Fibroblast of lung (primary cell): ENCODE results near the gene ABCA7. TPM values are rescaled to one million over a fixed set of nuclear protein-coding genes. Genes with fewer than 3 reads are reported as not detected.
A peak's percentile ranks its signal among the peaks of the same experiment; 100 is the strongest.

ENCODE experiments used
- DNase-seq, 2 donors: peaks; one replicate each; pipeline versions ENCODE4 v3.0.0 to v3.0.0-alpha.2; 2010; ENCODE audit warnings: low read depth in 2 of 2
- H2AFZ ChIP-seq: 2 replicates; pipeline ENCODE4 v1.5.1; 2012; ENCODE audit warnings: low read length, control low read depth, inconsistent platforms
- H3K27ac ChIP-seq: 2 replicates; pipeline ENCODE4 v1.5.1; 2011; ENCODE audit warnings: low read length, control low read depth; ENCODE audit not compliant: insufficient read depth
- H3K27me3 ChIP-seq: 2 replicates; pipeline ENCODE4 v1.5.1; 2011; ENCODE audit warnings: mild to moderate bottlenecking, low read length; ENCODE audit not compliant: control insufficient read depth, insufficient read depth
- H3K36me3 ChIP-seq: 2 replicates; pipeline ENCODE4 v1.5.1; 2011; ENCODE audit warnings: low read length; ENCODE audit not compliant: control insufficient read depth, insufficient read depth
- H3K4me1 ChIP-seq: 2 replicates; pipeline ENCODE4 v1.5.1; 2011; ENCODE audit warnings: low read length; ENCODE audit not compliant: control insufficient read depth, insufficient read depth; ENCODE audit errors: extremely low read depth
- H3K4me2 ChIP-seq: 2 replicates; pipeline ENCODE4 v1.5.1; 2011; ENCODE audit warnings: low read length, control low read depth; ENCODE audit not compliant: insufficient read depth; ENCODE audit errors: extremely low read depth
- H3K4me3 ChIP-seq, 4 experiments: fragments of 200-600 bp in 1 of 4; sonication (generic) in 1 of 4; replicated peaks in 1 of 4; 2 replicates each; pipeline ENCODE4 v1.5.1; 2011 to 2016; ENCODE audit warnings: low read length in 4 of 4, low read depth in 3 of 4, mild to moderate bottlenecking in 3 of 4, control low read depth in 2 of 4, inconsistent platforms in 1 of 4, mixed read lengths in 1 of 4; ENCODE audit not compliant: insufficient read depth in 1 of 4; ENCODE audit errors: control extremely low read depth in 1 of 4
- H3K79me2 ChIP-seq: 2 replicates; pipeline ENCODE4 v1.5.1; 2012; ENCODE audit warnings: mild to moderate bottlenecking, low read length, inconsistent platforms; ENCODE audit not compliant: control insufficient read depth, insufficient read depth
- H3K9ac ChIP-seq: 2 replicates; pipeline ENCODE4 v1.5.1; 2011; ENCODE audit warnings: mild to moderate bottlenecking, low read length, control low read depth; ENCODE audit not compliant: insufficient read depth
- H3K9me3 ChIP-seq: 2 replicates; pipeline ENCODE4 v1.5.1; 2012; ENCODE audit warnings: low read depth, low read length; ENCODE audit not compliant: control insufficient read depth, insufficient read depth
- H4K20me1 ChIP-seq: 2 replicates; pipeline ENCODE4 v1.5.1; 2011; ENCODE audit warnings: low read length; ENCODE audit not compliant: control insufficient read depth, insufficient read depth; ENCODE audit errors: extremely low read depth
- CTCF ChIP-seq, 2 donors: IDR thresholded peaks in 1 of 2; conservative IDR thresholded peaks in 1 of 2; 1 replicate in 1 of 2; 2 replicates in 1 of 2; pipeline ENCODE4 v1.5.1; 2011 to 2012; ENCODE audit warnings: low read length in 2 of 2, control low read depth in 1 of 2, inconsistent platforms in 1 of 2, low read depth in 1 of 2, mild to moderate bottlenecking in 1 of 2
- EZH2 ChIP-seq: IDR thresholded peaks from 2 replicates; pipeline ENCODE4 v1.5.1; 2012; ENCODE audit warnings: low read length, control low read depth, mild to moderate bottlenecking; ENCODE audit errors: missing control alignments
- polyA plus RNA-seq, 2 donors: library from polyadenylated mRNA; depleted of rRNA in 1 of 2; stranded (reverse) in 1 of 2; unstranded in 1 of 2; fragments of >200 nt; gene quantifications; 2 replicates each; pipeline ENCODE4 v1.2.1, GENCODE V29; 2011 to 2012; ENCODE audit warnings: missing spikeins in 1 of 2
- total RNA-seq: library from RNA; depleted of rRNA; stranded (reverse); fragments of >200 nt; gene quantifications from 2 replicates; pipeline ENCODE4 v1.2.1, GENCODE V29; 2014

Gene ABCA7
- total and polyA plus RNA-seq, 2 donors (not counting 1 experiment from before 2014, with no cell fraction given): 2.2 to 9.7 TPM

DNA sequence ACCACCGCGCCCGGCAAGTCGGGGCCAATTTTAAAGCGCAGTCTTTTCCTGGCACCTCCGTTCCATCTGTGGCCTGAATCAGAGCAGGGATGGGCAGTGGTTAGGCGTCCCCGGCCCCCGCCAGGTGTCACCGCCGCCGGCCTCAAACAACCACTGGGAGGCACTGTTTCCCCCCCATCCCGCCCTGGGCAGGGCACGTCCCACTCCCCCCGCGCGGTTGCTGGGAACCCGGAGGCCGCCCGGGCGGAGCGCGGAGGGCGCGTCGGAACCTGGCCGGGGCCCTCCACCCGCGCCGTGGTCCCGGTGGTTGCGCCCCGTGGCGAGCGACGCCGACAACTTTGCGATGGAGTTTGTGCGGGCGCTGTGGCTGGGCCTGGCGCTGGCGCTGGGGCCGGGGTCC, 39.8 kb upstream of the ABCA7 start, which contains the start of gene GRIN3B:
TSS of gene GRIN3B (plus strand) at position 325 of the 400 bp plus-strand sequence. CDS start at position 344, 19 bp downstream.
- DNase-seq: peak in 1 of 2 donors; percentile 44
- Histone ChIP-seq H3K4me2 (peak within 1 kb of the TSS; percentile 44), H3K27ac (no peak within 1 kb of the TSS), H3K36me3 (no peaks in the 10 kb centered on the region), H4K20me1 (no peaks in the 10 kb centered on the region), H3K4me1 (no peaks in the 10 kb centered on the region), H3K27me3 (peaks cover 30% of the 10 kb centered on the region), H2AFZ (no peak within 1 kb of the TSS), H3K9ac (no peak within 1 kb of the TSS), H3K4me3 (peak within 1 kb of the TSS in 2 of 4 experiments; percentile 9 to 34), H3K9me3 (no peaks in the 10 kb centered on the region), H3K79me2 (no peaks in the 10 kb centered on the region)
- TF ChIP-seq CTCF (conservative IDR thresholded peaks at IDR 0.05 in 1 of 2, IDR thresholded peaks at IDR 0.05 in 1 of 2; ENCODE audit: low read depth in 1 of 2, low read length in 2 of 2): peak; percentile 28 to 41
- TF ChIP-seq EZH2: no peak

DNA sequence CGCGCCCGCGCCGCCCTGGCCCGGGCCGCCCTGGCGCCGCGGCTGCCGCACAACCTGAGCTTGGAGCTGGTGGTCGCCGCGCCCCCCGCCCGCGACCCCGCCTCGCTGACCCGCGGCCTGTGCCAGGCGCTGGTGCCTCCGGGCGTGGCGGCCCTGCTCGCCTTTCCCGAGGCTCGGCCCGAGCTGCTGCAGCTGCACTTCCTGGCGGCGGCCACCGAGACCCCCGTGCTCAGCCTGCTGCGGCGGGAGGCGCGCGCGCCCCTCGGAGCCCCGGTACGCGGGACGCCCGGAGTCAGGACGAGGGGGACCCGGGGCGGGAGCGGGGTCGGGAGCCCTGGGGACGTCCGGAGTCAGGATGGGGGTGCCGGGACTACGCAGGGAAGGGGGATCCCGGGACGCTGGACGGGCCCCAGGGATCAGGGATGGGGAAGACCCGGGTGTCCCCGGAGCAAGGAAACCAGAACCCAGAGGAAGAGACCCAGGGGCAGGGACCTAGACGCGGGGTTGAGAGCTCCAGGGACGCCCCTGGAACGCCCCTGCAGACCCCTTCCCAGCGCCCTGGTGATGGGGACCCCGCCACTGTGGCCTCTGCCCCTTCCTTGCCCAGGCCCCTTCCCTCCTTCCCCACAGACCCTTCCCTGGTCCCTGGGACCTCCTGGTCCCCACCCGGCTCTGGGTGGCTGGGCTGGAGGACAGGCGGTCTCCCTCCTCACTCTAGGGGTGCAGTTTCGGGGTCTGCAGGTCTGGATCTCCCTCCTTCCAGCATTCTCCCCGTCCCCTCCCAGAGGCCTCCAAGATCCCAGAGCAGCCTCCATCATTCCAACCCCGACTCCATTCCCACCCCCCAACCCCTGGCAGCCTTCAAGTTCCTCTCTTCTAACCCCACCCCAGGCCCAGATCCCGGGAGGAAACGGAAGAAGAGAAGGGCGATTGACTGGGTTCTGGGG, 39.0 kb upstream of the ABCA7 start:
- Histone ChIP-seq H3K9ac (no peak overlapping the region), H4K20me1 (no peaks in the 10 kb centered on the region), H3K27me3 (peaks cover 28% of the 10 kb centered on the region), H2AFZ (no peak overlapping the region), H3K9me3 (no peaks in the 10 kb centered on the region), H3K36me3 (no peaks in the 10 kb centered on the region), H3K4me3 (peak overlapping the region in 1 of 4 experiments; percentile 29), H3K4me2 (peak overlapping the region; percentile 44), H3K79me2 (no peaks in the 10 kb centered on the region), H3K4me1 (no peaks in the 10 kb centered on the region), H3K27ac (no peak overlapping the region)
- no peak for TF ChIP-seq CTCF (conservative IDR thresholded peaks at IDR 0.05 in 1 of 2, IDR thresholded peaks at IDR 0.05 in 1 of 2; ENCODE audit: low read depth in 1 of 2, low read length in 2 of 2)
- TF ChIP-seq EZH2: peak; percentile 67
- no peak for DNase-seq

DNA sequence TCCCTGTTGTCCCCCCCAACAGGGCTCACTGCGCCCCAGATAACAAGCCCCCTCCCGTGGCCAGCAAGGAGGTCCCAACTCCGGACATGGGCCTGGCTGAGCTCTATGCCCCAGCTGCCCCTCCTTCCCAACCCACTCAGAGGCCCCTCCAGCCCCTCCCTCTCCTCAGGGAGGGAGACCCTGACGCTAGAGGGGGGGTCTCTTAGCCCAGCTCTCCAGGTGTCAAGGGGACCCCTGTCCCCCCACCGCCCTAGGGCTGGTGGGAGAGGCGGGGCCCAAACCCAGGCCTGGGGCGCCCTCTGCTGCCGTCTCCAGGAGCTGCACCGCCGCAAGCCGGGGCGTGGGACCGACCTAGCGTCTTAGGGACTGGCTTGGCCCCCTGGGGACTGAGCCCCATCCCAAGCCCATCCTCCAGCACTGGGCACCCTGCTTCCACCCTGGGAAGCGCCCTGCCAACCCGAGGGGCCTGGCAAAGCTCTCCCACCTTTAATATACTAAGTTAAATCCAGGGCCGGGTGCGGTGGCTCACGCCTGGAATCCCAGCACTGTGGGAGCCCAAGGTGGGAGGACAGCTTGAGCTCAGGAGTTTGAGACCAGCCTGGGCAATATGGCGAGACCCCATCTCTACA, 38.3 kb upstream of the ABCA7 start:
- Histone ChIP-seq H3K27ac (no peak overlapping the region), H3K4me2 (no peak overlapping the region), H3K4me1 (no peaks in the 10 kb centered on the region), H4K20me1 (no peaks in the 10 kb centered on the region), H3K79me2 (no peaks in the 10 kb centered on the region), H3K36me3 (no peaks in the 10 kb centered on the region), H3K4me3 (peak overlapping the region in 1 of 4 experiments; percentile 14), H3K9ac (no peak overlapping the region), H3K27me3 (peaks cover 20% of the 10 kb centered on the region), H3K9me3 (no peaks in the 10 kb centered on the region), H2AFZ (no peak overlapping the region)
- no peak for DNase-seq
- TF ChIP-seq EZH2 (no peak), CTCF (conservative IDR thresholded peaks at IDR 0.05 in 1 of 2, IDR thresholded peaks at IDR 0.05 in 1 of 2; ENCODE audit: low read depth in 1 of 2, low read length in 2 of 2) (peak; percentile 76 to 80)
